Ovary (tissue), 3 donors: ENCODE results near the gene PLBD1.

ENCODE experiments used
- CTCF ChIP-seq, 3 donors: fragments of 450-650 bp in 2 of 3; fragments of 200-600 bp in 1 of 3; IDR thresholded peaks; one replicate each; pipeline versions ENCODE4 v1.5.1 to v1.8.0; 2016 to 2022; ENCODE audit warnings: antibody characterized with exemption in 3 of 3, mild to moderate bottlenecking in 1 of 3
- POLR2A ChIP-seq: fragments of 450-650 bp; IDR thresholded peaks from one replicate; pipeline ENCODE4 v1.6.1; 2017; ENCODE audit warnings: antibody characterized with exemption, mild to moderate bottlenecking, moderate library complexity
- donor health status: DM: no; HTN: no; CAD: no.

- no peak for TF ChIP-seq CTCF (IDR thresholded peaks at IDR 0.05)
- no peak for TF ChIP-seq POLR2A
Observed at GRCh38 chr12:14589169-14590004, 21.7 kb upstream of the PLBD1 start.
